Gastroesophageal sphincter (tissue), 4 donors: ENCODE results near the gene MASTL. TPM values are rescaled to one million over a fixed set of nuclear protein-coding genes. Genes with fewer than 3 reads are reported as not detected.
A peak's percentile ranks its signal among the peaks of the same experiment; 100 is the strongest.

Experiments
- ATAC-seq: fragments of 150-250 bp; one replicate; pipeline ENCODE4 v1.9.1; 2016; ENCODE audit warnings: mild to moderate bottlenecking, moderate library complexity
- H3K27ac ChIP-seq, 4 donors: fragments of 200-600 bp; sonication (generic) in 3 of 4; 1 replicate in 3 of 4; 2 replicates in 1 of 4; pipeline ENCODE4 v1.5.1; 2016 to 2019
- H3K27me3 ChIP-seq: fragments of 200-600 bp; sonication (generic); one replicate; pipeline ENCODE4 v1.5.1; 2019
- H3K36me3 ChIP-seq, 2 donors: fragments of 200-600 bp; sonication (generic); one replicate each; pipeline ENCODE4 v1.5.1; 2019; ENCODE audit warnings: control low read depth in 1 of 2
- H3K4me1 ChIP-seq, 3 donors: fragments of 200-600 bp; sonication (generic); 1 replicate in 2 of 3; 2 replicates in 1 of 3; pipeline ENCODE4 v1.5.1; 2016 to 2019; ENCODE audit warnings: control low read depth in 2 of 3
- H3K4me3 ChIP-seq, 2 donors: fragments of 200-600 bp; sonication (generic); one replicate each; pipeline ENCODE4 v1.5.1; 2019; ENCODE audit warnings: mild to moderate bottlenecking in 1 of 2, moderate library complexity in 1 of 2
- H3K9me3 ChIP-seq, 3 donors: fragments of 200-600 bp; sonication (generic); one replicate each; pipeline ENCODE4 v1.5.1; 2017 to 2019; ENCODE audit warnings: control low read depth in 2 of 3
- CTCF ChIP-seq, 4 experiments: fragments of 200-600 bp in 2 of 4; fragments of 450-650 bp in 2 of 4; sonication (generic) in 1 of 4; IDR thresholded peaks; one replicate each; pipeline ENCODE4 v1.5.1; 2017 to 2019; ENCODE audit warnings: antibody characterized with exemption in 4 of 4, mild to moderate bottlenecking in 2 of 4, moderate library complexity in 2 of 4
- EP300 ChIP-seq: sonication (generic); formaldehyde crosslinking; IDR thresholded peaks from one replicate; pipeline ENCODE4 v1.6.1; 2017; ENCODE audit warnings: antibody characterized with exemption, mild to moderate bottlenecking
- POLR2A ChIP-seq, 2 donors: fragments of 450-650 bp; IDR thresholded peaks; one replicate each; pipeline ENCODE4 v1.6.1; 2017; ENCODE audit warnings: antibody characterized with exemption in 2 of 2, mild to moderate bottlenecking in 2 of 2, moderate library complexity in 1 of 2
- POLR2AphosphoS5 ChIP-seq: sonication (generic); formaldehyde crosslinking; IDR thresholded peaks from one replicate; pipeline ENCODE4 v1.6.1; 2017; ENCODE audit warnings: antibody characterized with exemption
- WGBS, 2 donors: methylation state at CpG; one replicate each; pipeline ENCODE4 v1.1.5; 2018; ENCODE audit warnings: low coverage in 1 of 2; 5-methylcytosine and 5-hydroxymethylcytosine counted together
- total RNA-seq, 4 donors: library from RNA; depleted of rRNA; stranded (reverse); fragments of >200 nt; gene quantifications; one replicate each; pipeline ENCODE4 v1.1.0, GENCODE V29; 2016

Gene MASTL
- total RNA-seq, result 1 to 10 TPM; 2.5 to 5.5 (median 4.7) TPM

- Histone ChIP-seq H3K9me3 (no peaks in the 10 kb centered on the region), H3K27me3 (no peaks in the 10 kb centered on the region), H3K4me1 (peaks cover 0 to 56% (median 9%) of the 10 kb centered on the region in 3 donors), H3K4me3 (peak within 1 kb of the TSS; percentile 84 to 87), H3K36me3 (peaks cover 0 to 22% of the 10 kb centered on the region in 2 donors), H3K27ac (peak within 1 kb of the TSS; percentile 96 to 100 (median 98))
- peak; percentile 95 for ATAC-seq
- WGBS, 2 donors, result 0% methylated on average over 12 of the region's 55 CpGs; no CpG with 5 or more reads in 1 of the 2 donors
- TF ChIP-seq POLR2A (IDR thresholded peaks at IDR 0.05) (peak; percentile 85 to 92), EP300 (peak; percentile 17), CTCF (IDR thresholded peaks at IDR 0.05) (no peak), POLR2AphosphoS5 (peak; percentile 99)
Observed at GRCh38 chr10:27155066-27155754, at the start of gene MASTL. MASTL (plus strand) TSS chr10:27155352; CDS start chr10:27155427, 75 bp downstream.

GRCh38 chr10:27108165-27108564 is 47.0 kb upstream of the MASTL start:
- no peaks in the 10 kb centered on the region for H3K4me1 ChIP-seq
- ATAC-seq, result no peak
- H3K9me3 ChIP-seq, result no peaks in the 10 kb centered on the region
- H3K4me3 ChIP-seq, result no peak overlapping the region
- WGBS, 2 donors, result 95 to 100% methylated on average over 3 of the region's 3 CpGs
- H3K27me3 ChIP-seq, result no peaks in the 10 kb centered on the region
- H3K27ac ChIP-seq, result no peak overlapping the region
- no peak for TF ChIP-seq POLR2A (IDR thresholded peaks at IDR 0.05)
- H3K36me3 ChIP-seq, result peaks cover 7 to 70% of the 10 kb centered on the region in 2 donors

GRCh38 chr10:27134371-27134770 is 20.8 kb upstream of the MASTL start:
- Histone ChIP-seq H3K27me3 (no peaks in the 10 kb centered on the region), H3K27ac (no peak overlapping the region), H3K4me1 (no peaks in the 10 kb centered on the region), H3K4me3 (no peak overlapping the region), H3K9me3 (no peaks in the 10 kb centered on the region), H3K36me3 (peaks cover 8 to 85% of the 10 kb centered on the region in 2 donors)
- no peak for TF ChIP-seq POLR2AphosphoS5
- no peak for TF ChIP-seq CTCF (IDR thresholded peaks at IDR 0.05)
- TF ChIP-seq POLR2A (IDR thresholded peaks at IDR 0.05), result no peak
- no peak for TF ChIP-seq EP300
- WGBS, 2 donors, result 83 to 89% methylated on average over 2 to 3 of the region's 3 CpGs
- no peak for ATAC-seq

GRCh38 chr10:27138277-27138676 is 16.9 kb upstream of the MASTL start:
- H3K27ac ChIP-seq, result no peak overlapping the region
- H3K27me3 ChIP-seq, result no peaks in the 10 kb centered on the region
- TF ChIP-seq CTCF (IDR thresholded peaks at IDR 0.05) (no peak), POLR2A (IDR thresholded peaks at IDR 0.05) (no peak), EP300 (no peak), POLR2AphosphoS5 (no peak)
- no peaks in the 10 kb centered on the region for H3K9me3 ChIP-seq
- no peaks in the 10 kb centered on the region for H3K4me1 ChIP-seq
- no peak overlapping the region for H3K4me3 ChIP-seq
- H3K36me3 ChIP-seq, result peaks cover 3 to 85% of the 10 kb centered on the region in 2 donors
- no peak for ATAC-seq
- 78 to 79% methylated on average over 3 of the region's 3 CpGs for WGBS, 2 donors

GRCh38 chr10:27143686-27144085 is 11.5 kb upstream of the MASTL start:
- no peaks in the 10 kb centered on the region for H3K9me3 ChIP-seq
- H3K27me3 ChIP-seq, result no peaks in the 10 kb centered on the region
- H3K27ac ChIP-seq, result no peak overlapping the region
- H3K4me3 ChIP-seq, result no peak overlapping the region
- 57 to 86% methylated on average over 1 of the region's 1 CpG for WGBS, 2 donors
- no peak for ATAC-seq
- TF ChIP-seq EP300, result no peak
- no peak for TF ChIP-seq POLR2AphosphoS5
- TF ChIP-seq POLR2A (IDR thresholded peaks at IDR 0.05), result no peak
- TF ChIP-seq CTCF (IDR thresholded peaks at IDR 0.05), result no peak
- H3K36me3 ChIP-seq, result peaks cover 3 to 97% of the 10 kb centered on the region in 2 donors
- peaks cover 0 to 7% (median 0%) of the 10 kb centered on the region in 3 donors for H3K4me1 ChIP-seq
